ENCODE results near the gene GAPVD1.

DNA sequence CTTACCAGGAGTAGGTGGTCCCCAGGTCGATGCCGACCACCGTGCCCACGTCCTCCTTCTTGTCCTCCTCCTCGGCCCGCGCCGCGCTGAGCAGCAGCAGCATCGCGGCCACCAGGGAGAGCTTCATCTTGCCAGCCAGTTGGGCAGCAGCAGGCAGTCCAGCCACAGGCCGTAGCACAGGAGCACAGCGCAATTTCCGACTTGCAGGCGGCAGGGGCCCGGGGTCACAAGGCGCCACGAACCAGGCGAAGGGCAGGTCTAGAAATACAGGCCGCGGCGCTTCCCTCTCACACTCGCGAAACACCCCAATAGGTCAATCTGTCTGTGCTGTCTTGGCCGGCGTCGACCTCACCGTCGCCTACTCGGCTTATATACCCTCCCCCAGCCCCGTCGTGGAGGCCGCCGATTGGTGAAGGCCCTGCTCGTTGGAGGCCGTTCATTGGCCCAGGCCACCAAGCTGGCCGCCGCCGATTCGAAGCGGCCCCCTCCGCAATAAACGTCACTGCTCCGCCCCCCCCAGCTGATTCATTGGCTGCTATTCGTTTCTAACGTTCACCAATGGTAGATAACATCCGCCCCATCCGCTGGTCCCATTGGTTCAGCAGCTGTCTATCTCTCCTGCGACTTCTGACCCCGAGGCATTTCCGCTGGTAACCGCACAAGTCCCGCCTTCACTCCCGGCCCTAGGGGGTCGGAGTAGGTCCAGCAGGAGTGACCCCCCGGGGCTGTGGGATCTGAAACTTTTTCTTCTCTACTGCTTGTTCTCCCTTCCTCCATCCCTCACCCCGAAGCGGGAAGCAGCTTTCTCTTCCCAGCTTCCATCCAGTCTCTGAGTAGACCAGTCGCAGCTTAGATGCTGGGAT is 20.4 kb upstream of the GAPVD1 start, which contains the start of gene HSPA5:
- TF ChIP-seq, protein P1, sequence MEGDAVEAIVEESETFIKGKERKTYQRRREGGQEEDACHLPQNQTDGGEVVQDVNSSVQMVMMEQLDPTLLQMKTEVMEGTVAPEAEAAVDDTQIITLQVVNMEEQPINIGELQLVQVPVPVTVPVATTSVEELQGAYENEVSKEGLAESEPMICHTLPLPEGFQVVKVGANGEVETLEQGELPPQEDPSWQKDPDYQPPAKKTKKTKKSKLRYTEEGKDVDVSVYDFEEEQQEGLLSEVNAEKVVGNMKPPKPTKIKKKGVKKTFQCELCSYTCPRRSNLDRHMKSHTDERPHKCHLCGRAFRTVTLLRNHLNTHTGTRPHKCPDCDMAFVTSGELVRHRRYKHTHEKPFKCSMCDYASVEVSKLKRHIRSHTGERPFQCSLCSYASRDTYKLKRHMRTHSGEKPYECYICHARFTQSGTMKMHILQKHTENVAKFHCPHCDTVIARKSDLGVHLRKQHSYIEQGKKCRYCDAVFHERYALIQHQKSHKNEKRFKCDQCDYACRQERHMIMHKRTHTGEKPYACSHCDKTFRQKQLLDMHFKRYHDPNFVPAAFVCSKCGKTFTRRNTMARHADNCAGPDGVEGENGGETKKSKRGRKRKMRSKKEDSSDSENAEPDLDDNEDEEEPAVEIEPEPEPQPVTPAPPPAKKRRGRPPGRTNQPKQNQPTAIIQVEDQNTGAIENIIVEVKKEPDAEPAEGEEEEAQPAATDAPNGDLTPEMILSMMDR (conservative IDR thresholded peaks at IDR 0.05; ENCODE audit: low read length), result no peak
- TF ChIP-seq EZH2phosphoT487 (IDR thresholded peaks at IDR 0.05; ENCODE audit: borderline replicate concordance, low read depth, low read length), result no peak

Measured in OCI-LY7 (cell line).